Measurements from ENCODE around the gene ADM2.

ADM2 gene

DNA sequence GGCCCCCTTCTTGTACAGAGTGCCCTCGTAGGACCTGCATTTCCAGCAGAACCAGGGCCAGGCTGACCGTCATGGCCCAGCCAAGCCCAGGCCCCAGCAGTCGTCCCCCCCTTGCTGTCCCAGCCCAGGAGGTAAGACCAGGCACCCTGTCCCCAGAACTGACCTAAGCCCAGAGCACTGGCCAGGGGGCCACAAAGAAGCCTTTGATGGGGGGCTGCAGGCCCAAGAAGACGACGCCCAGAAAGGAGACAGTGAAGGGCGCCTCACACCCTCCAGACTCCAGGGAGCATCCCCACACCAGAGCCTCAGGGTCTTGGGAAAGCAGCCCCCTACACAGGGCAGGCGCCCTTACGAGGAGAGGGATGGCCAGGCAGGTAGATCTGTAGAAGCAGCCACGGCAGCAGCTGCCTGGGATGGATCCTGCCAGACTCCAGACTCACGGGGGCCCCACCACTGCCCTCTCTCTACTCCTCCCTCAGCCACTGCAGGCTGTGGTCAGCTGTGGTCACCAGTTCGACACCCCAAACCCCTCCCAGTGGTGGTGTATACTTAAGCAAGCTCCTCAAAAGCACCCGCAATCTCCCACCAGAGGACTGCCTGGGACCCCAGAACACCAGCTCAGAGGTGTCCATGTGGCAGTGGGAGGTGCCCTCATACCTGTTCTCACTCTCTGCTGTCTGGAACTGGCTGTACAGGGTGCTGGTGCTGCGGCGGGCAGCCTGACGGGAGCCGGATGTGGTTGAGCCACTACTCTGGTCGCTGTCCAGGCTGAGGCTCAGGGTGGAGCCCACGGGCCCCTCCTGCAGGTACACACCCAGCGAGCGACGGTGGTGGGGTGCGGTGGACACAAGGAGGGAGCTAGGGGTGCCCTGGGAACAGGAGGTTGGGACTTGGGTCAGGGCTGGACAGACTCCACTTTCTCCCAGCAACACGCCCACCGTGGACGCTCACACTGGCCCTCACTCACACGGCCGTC, 33.5 kb upstream of the ADM2 start:
- no peaks in the 10 kb centered on the region for H3K27me3 ChIP-seq (ENCODE audit: insufficient read depth, low read length)

DNA sequence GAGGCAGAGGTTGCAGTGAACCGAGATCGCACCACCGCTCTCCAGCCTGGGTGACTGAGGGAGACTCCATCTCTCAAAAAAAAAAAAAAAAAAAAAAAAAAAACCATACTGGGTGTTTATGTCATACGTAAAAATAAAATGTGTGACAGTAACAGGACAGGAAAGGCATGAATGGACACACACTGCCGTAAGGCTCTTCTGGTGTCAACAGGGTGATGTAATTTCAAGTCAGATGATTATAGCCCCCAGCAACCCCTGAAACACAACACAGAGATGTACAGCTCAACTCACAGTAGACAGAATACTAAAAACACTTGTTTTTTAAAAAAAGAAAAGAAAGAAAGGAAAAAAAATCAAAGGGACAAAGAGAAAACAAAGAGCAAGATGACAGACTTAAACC, 28.7 kb upstream of the ADM2 start:
- H3K9me3 ChIP-seq (ENCODE audit: insufficient read depth, low read depth, low read length): no peaks in the 10 kb centered on the region
- no peaks in the 10 kb centered on the region for H3K27me3 ChIP-seq (ENCODE audit: insufficient read depth, low read length)
- H3K4me3 ChIP-seq (ENCODE audit: low read length): no peak overlapping the region
- no peak overlapping the region for H3K27ac ChIP-seq (ENCODE audit: low read length)
- no peaks in the 10 kb centered on the region for H3K4me1 ChIP-seq (ENCODE audit: insufficient read depth, low read length)
- H3K36me3 ChIP-seq (ENCODE audit: insufficient read depth, low read depth, low read length): peaks cover 61% of the 10 kb centered on the region
- H3K9ac ChIP-seq (ENCODE audit: low read depth, low read length): no peak overlapping the region

More for the DNA sequence above, 33.5 kb upstream of the ADM2 start:
- Histone ChIP-seq H3K9ac (ENCODE audit: low read depth, low read length) (no peak overlapping the region), H3K36me3 (ENCODE audit: insufficient read depth, low read depth, low read length) (peaks cover 43% of the 10 kb centered on the region), H3K4me1 (ENCODE audit: insufficient read depth, low read length) (no peaks in the 10 kb centered on the region), H3K4me3 (ENCODE audit: low read length) (no peak overlapping the region), H3K27ac (ENCODE audit: low read length) (no peak overlapping the region), H3K9me3 (ENCODE audit: insufficient read depth, low read depth, low read length) (no peaks in the 10 kb centered on the region)

DNA sequence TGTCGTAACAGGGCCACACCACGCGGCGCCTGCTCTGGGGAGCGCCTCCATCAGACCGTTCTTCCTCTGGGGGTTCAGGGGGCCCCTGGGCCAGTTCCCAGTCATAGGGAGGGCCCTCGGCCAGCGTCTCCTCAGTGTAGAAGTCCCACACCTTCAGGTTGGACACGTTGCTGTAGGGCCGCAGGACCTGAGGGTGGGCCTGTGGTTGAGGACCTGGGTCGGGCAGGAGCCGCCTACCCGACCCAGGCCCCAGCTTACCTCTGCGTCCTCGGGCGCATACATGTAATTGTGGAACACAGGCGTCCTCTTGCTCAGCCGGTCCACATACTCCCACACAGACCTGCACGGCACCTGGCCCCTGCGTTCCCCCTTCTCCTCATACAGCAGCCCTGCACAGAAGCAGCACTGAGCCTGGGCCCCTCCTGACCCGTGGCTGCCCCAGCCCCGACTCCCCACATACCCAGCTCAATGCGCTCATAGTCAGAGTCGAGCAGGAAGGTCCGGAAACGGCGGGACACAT, 26.7 kb upstream of the ADM2 start:
- Histone ChIP-seq H3K9me3 (ENCODE audit: insufficient read depth, low read depth, low read length) (no peaks in the 10 kb centered on the region), H3K9ac (ENCODE audit: low read depth, low read length) (no peak overlapping the region), H3K27ac (ENCODE audit: low read length) (no peak overlapping the region), H3K4me1 (ENCODE audit: insufficient read depth, low read length) (no peaks in the 10 kb centered on the region), H3K27me3 (ENCODE audit: insufficient read depth, low read length) (no peaks in the 10 kb centered on the region), H3K4me3 (ENCODE audit: low read length) (no peak overlapping the region), H3K36me3 (ENCODE audit: insufficient read depth, low read depth, low read length) (peaks cover 57% of the 10 kb centered on the region)

DNA sequence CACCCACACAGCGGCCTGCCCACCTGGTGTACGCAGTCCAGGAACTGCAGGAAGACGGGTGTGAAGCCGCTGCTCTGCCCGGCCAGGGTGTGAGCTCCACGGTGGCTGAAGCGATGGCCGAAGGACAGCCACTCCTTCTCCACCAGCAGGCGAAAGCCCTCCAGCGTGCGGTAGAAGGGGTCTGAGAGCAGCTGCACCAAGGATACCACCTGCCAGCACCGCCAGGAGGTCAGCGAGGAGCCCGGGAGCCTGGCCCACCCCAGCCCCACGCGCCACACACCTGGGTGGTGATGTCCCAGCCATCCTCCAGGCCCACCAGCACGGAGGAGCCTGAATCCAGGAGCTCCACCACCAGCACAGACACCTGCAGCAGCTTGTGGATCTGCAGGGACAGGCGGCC, 26.1 kb upstream of the ADM2 start:
- no peak overlapping the region for H3K27ac ChIP-seq (ENCODE audit: low read length)
- no peaks in the 10 kb centered on the region for H3K27me3 ChIP-seq (ENCODE audit: insufficient read depth, low read length)
- peaks cover 58% of the 10 kb centered on the region for H3K36me3 ChIP-seq (ENCODE audit: insufficient read depth, low read depth, low read length)
- no peak overlapping the region for H3K4me3 ChIP-seq (ENCODE audit: low read length)
- no peaks in the 10 kb centered on the region for H3K9me3 ChIP-seq (ENCODE audit: insufficient read depth, low read depth, low read length)
- no peak overlapping the region for H3K9ac ChIP-seq (ENCODE audit: low read depth, low read length)
- no peaks in the 10 kb centered on the region for H3K4me1 ChIP-seq (ENCODE audit: insufficient read depth, low read length)

DNA sequence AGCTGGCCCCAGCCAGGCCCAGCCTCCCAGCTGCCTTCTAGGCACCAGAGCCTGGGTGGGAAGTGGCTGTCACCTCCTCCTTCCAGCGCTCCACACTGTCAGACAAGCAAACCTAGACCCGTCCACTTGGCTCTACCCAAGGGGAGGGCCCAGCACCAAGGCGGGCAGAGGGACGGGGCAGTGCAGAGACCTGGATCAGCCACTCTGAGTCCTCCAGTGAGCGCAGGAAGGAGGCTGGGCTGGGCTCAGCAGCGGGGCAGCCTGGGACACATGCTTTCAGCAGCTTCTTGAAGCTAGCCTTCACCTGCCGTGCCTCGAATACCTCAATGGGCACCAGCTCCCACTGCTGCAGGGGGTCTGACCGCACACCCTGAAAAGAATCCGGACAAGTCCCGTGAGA, 25.3 kb upstream of the ADM2 start:
- no peaks in the 10 kb centered on the region for H3K9me3 ChIP-seq (ENCODE audit: insufficient read depth, low read depth, low read length)
- no peak overlapping the region for H3K27ac ChIP-seq (ENCODE audit: low read length)
- H3K9ac ChIP-seq (ENCODE audit: low read depth, low read length): no peak overlapping the region
- H3K27me3 ChIP-seq (ENCODE audit: insufficient read depth, low read length): no peaks in the 10 kb centered on the region
- peaks cover 67% of the 10 kb centered on the region for H3K36me3 ChIP-seq (ENCODE audit: insufficient read depth, low read depth, low read length)
- H3K4me1 ChIP-seq (ENCODE audit: insufficient read depth, low read length): no peaks in the 10 kb centered on the region
- H3K4me3 ChIP-seq (ENCODE audit: low read length): no peak overlapping the region

DNA sequence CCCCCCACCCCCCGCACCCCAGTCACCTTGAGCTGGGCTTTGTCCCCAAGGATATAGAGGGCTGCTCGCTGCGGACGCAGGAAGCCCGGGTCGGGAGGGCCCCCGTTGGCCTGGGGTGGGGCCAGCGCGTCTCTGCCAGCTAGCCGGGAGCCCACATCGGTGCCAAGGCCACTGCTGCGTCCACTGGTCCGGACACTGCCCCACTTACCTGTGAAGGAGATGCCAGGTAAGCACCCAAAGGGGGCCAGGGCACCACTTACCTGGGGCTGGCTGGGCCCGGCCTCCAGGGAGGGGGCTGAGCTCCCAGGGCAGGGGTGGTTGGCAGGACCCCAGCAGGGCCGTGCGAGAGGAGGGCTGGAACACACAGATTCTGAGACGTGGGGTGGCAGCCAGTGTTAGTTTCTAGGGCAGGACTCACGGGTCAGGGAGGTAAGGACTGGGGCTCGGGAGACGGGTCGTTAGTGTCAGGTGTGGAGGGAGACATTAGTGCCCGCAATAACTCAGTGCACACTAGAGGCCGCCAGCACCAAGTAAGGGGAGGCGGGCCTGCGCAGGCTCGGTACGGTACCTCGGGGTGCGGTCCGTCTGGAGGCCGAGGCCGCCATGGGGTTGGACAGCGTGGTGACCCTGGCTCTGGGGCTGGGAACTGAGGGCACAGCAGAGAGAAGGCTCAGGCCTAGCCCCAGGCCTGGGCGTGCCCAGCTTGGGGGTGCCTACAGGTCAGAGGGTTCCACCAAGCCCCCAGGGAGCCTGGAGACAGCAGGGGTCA, 24.7 kb upstream of the ADM2 start:
- Histone ChIP-seq H3K27ac (ENCODE audit: low read length) (no peak overlapping the region), H3K27me3 (ENCODE audit: insufficient read depth, low read length) (no peaks in the 10 kb centered on the region), H3K4me3 (ENCODE audit: low read length) (no peak overlapping the region), H3K9me3 (ENCODE audit: insufficient read depth, low read depth, low read length) (no peaks in the 10 kb centered on the region), H3K36me3 (ENCODE audit: insufficient read depth, low read depth, low read length) (peaks cover 69% of the 10 kb centered on the region), H3K4me1 (ENCODE audit: insufficient read depth, low read length) (no peaks in the 10 kb centered on the region), H3K9ac (ENCODE audit: low read depth, low read length) (no peak overlapping the region)

DNA sequence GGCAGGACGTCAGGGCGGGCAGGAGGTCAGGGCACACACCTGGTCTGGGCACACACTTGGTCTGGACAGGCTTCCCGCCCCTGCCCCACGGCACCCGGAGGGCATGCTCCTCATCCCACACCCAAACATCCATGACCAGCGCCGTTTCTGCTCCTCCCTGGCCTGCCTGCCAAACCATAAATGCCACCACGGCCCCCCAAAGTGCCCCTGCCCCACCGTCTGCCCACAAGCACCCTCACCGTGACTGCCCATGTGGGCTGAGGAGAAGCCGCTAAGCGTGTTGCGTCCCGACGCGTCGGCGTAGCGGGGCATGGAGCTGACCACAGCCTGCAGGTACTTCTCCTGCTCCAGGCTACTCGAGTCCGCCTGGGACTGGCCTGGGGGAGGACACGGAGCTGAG, 22.3 kb upstream of the ADM2 start:
- Histone ChIP-seq H3K27me3 (ENCODE audit: insufficient read depth, low read length) (no peaks in the 10 kb centered on the region), H3K4me3 (ENCODE audit: low read length) (no peak overlapping the region), H3K27ac (ENCODE audit: low read length) (no peak overlapping the region), H3K9me3 (ENCODE audit: insufficient read depth, low read depth, low read length) (no peaks in the 10 kb centered on the region), H3K36me3 (ENCODE audit: insufficient read depth, low read depth, low read length) (peaks cover 76% of the 10 kb centered on the region), H3K4me1 (ENCODE audit: insufficient read depth, low read length) (no peaks in the 10 kb centered on the region), H3K9ac (ENCODE audit: low read depth, low read length) (no peak overlapping the region)

DNA sequence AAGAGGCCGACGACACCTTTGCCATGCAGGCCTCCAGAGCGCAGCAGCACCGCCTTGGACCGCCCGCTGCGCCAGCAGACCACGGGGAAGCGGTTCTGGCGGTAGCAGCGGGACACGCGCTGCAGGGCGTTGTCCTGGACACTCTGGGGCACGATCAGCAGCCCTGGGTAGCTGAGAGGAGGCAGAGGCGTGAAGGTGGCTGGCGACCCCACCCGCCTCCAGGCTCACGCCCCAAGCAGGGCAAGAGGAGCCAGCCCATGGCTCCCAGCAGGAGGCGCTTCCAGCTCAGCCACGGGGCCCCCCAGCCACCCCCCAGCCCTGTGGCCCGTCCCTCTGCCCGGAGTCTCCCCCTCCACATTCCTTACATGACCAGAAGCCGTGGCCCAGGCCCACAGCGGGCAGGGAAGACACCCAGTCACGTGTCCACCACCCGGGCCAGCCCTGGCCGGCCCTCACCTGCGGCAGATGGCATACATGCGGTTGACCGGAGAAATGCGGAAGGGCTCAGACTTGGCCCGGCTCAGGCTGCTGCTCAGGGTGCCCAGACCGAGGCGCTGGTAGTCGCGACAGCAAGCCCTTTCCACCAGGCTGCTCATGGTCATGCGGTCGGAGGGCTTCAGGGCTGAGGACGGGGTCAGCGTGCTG, 21.7 kb upstream of the ADM2 start:
- no peaks in the 10 kb centered on the region for H3K4me1 ChIP-seq (ENCODE audit: insufficient read depth, low read length)
- H3K9ac ChIP-seq (ENCODE audit: low read depth, low read length): no peak overlapping the region
- no peak overlapping the region for H3K4me3 ChIP-seq (ENCODE audit: low read length)
- no peaks in the 10 kb centered on the region for H3K27me3 ChIP-seq (ENCODE audit: insufficient read depth, low read length)
- H3K9me3 ChIP-seq (ENCODE audit: insufficient read depth, low read depth, low read length): no peaks in the 10 kb centered on the region
- H3K36me3 ChIP-seq (ENCODE audit: insufficient read depth, low read depth, low read length): peaks cover 77% of the 10 kb centered on the region
- H3K27ac ChIP-seq (ENCODE audit: low read length): no peak overlapping the region

DNA sequence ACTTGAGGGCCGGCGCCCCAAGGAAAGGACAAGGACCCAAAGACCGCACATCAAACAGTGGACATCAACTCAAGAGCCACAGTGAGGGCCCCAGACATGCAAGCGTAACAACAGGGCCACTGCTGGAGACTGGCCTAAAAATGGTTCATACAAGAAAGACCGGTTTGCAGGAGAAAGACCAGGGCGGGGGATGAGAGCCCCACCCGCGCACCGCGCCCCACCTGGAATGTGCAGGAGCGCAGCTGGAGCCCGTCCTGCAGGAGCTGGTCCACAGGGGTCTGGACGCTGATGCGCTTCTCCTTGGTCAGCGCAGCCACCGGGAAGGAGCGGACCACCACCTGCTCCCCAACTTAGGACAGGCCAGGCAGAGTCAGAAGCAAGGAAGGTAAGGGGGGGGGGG, 20.4 kb upstream of the ADM2 start:
- Histone ChIP-seq H3K27ac (ENCODE audit: low read length) (no peak overlapping the region), H3K4me1 (ENCODE audit: insufficient read depth, low read length) (no peaks in the 10 kb centered on the region), H3K9ac (ENCODE audit: low read depth, low read length) (no peak overlapping the region), H3K9me3 (ENCODE audit: insufficient read depth, low read depth, low read length) (no peaks in the 10 kb centered on the region), H3K27me3 (ENCODE audit: insufficient read depth, low read length) (no peaks in the 10 kb centered on the region), H3K4me3 (ENCODE audit: low read length) (no peak overlapping the region), H3K36me3 (ENCODE audit: insufficient read depth, low read depth, low read length) (peaks cover 77% of the 10 kb centered on the region)

DNA sequence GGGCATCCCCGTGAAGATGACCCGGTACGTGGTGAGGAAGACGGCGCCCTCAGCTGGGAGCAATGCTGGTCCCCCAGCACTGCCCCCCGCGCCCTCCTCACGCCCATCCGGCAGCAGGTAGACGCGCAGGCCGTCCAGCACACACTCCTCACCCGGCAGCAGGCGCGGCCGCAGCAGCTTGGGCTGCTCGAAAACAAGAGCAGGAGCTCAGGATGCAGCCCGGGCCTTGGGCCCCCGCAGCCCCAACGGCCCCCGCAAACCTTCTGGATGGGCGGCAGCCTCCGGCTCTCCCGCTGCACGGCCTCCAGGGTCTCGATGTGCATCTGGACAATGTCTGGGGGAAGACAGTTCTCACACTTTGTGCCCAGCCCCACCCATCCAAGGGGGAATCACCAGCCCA, 19.8 kb upstream of the ADM2 start:
- H3K9ac ChIP-seq (ENCODE audit: low read depth, low read length): no peak overlapping the region
- no peaks in the 10 kb centered on the region for H3K4me1 ChIP-seq (ENCODE audit: insufficient read depth, low read length)
- no peaks in the 10 kb centered on the region for H3K9me3 ChIP-seq (ENCODE audit: insufficient read depth, low read depth, low read length)
- no peak overlapping the region for H3K4me3 ChIP-seq (ENCODE audit: low read length)
- no peak overlapping the region for H3K27ac ChIP-seq (ENCODE audit: low read length)
- H3K36me3 ChIP-seq (ENCODE audit: insufficient read depth, low read depth, low read length): peaks cover 79% of the 10 kb centered on the region
- no peaks in the 10 kb centered on the region for H3K27me3 ChIP-seq (ENCODE audit: insufficient read depth, low read length)

DNA sequence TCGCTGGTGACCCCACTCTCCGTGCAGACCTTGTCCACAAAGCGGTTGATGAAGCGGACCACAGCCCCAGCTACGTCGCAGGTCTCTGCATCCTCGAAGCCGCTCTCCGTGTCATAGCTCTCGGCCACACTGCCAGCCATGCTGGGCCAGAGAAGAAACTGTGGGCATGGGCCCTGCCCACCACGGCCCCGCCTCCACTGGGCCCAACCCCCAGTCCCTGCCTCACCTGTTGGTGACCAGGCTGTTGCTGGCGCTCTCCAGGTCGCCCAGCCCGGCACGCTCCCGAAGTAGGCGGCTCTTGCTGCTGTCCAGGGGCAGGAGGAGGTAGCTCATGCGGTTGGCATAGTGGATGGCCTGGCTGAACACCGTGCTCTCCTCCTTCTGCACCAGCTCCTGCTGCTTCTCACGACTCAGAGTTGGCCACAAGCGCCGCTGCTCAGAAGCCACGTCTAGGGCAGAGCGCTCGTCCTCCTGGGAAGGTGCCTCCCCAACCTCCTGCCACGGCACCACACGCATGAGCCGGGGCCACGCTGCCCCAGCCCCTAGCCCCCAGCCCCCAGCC, 19.3 kb upstream of the ADM2 start:
- Histone ChIP-seq H3K27me3 (ENCODE audit: insufficient read depth, low read length) (no peaks in the 10 kb centered on the region), H3K4me1 (ENCODE audit: insufficient read depth, low read length) (no peaks in the 10 kb centered on the region), H3K36me3 (ENCODE audit: insufficient read depth, low read depth, low read length) (peaks cover 81% of the 10 kb centered on the region), H3K9ac (ENCODE audit: low read depth, low read length) (no peak overlapping the region), H3K9me3 (ENCODE audit: insufficient read depth, low read depth, low read length) (no peaks in the 10 kb centered on the region), H3K27ac (ENCODE audit: low read length) (no peak overlapping the region), H3K4me3 (ENCODE audit: low read length) (no peak overlapping the region)

All from iPS-20b (cell line).